ENCODE measurements around the gene TIMM23. TPM values are rescaled to one million over a fixed set of nuclear protein-coding genes. Genes with fewer than 3 reads are reported as not detected.
"Not testable (repeated sequence)": the region's sequence is repeated elsewhere in the genome, so short reads cannot be mapped to it uniquely, and the experiment has no call there.

TIMM23 gene
- total and polyA plus RNA-seq, 4 donors = 41.8 to 66.8 (median 42.7) TPM

DNA sequence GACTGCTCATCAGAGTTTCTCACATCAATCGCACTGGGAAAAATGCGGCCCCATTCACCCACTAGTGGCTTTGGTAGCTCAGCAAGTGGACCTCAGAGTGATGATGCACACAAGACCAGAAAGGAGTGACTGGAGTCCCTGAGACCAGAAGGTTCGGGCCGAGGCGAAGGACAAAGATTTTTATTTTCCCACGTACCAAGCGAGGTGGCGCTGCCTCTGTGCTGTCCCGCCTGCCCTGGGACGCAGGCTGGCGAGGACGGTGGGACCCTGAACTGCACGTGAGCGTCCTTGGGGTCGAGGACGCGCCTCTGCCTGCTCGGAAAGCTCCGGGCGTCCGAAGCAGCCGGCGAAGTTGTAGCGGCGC is 565 bp upstream of the TIMM23 start:
- not testable (repeated sequence) for H3K27me3 ChIP-seq (ENCODE audit: control insufficient read depth in 4 of 4, insufficient read depth in 4 of 4, low read length in 3 of 4); H3K9me3 ChIP-seq (ENCODE audit: control insufficient read depth in 4 of 4, low read length in 3 of 4); DNase-seq (ENCODE audit: low spot score); H3K36me3 ChIP-seq (ENCODE audit: control insufficient read depth in 4 of 4, insufficient read depth in 3 of 4, low read depth in 1 of 4, low read length in 3 of 4)
- H3K27ac ChIP-seq (ENCODE audit: low read depth in 1 of 2, low read length in 2 of 2) = peak overlapping the region in 1 of 2 donors; percentile 66
- H3K9ac ChIP-seq (ENCODE audit: low read depth in 1 of 2, low read length in 2 of 2) = peak overlapping the region in 1 of 2 donors; percentile 50
- WGBS = under 1% methylated on average over 25 of the region's 25 CpGs
- H3K4me3 ChIP-seq (ENCODE audit: low read depth in 1 of 3, low read length in 3 of 3) = peak overlapping the region; percentile 66 to 76 (median 74)
- H3K4me1 ChIP-seq (ENCODE audit: control insufficient read depth in 4 of 4, insufficient read depth in 4 of 4, low read length in 3 of 4) = peaks cover 7 to 20% (median 16%) of the 10 kb centered on the region in 4 donors

DNA sequence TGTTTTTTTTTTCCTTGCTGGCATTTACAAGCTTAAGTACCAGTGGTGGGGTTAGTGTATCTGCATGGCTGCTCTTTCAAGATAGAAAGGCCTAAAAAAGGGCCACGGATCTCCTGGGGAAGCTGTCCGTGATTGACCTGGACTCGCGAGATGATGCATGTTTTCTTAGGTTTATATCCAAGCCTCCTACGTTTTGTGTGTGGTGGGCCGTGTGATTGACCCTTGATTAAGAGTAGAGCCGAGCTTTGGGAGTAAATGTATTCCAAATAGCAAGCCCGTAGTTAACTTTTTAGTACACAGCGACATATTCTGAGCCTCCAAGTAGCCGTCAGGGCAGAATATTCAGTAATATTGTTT is 502 bp downstream of the TIMM23 start:
- not testable (repeated sequence) for DNase-seq (ENCODE audit: low spot score); H3K27me3 ChIP-seq (ENCODE audit: control insufficient read depth in 4 of 4, insufficient read depth in 4 of 4, low read length in 3 of 4); H3K36me3 ChIP-seq (ENCODE audit: control insufficient read depth in 4 of 4, insufficient read depth in 3 of 4, low read depth in 1 of 4, low read length in 3 of 4); H3K9me3 ChIP-seq (ENCODE audit: control insufficient read depth in 4 of 4, low read length in 3 of 4)
- Histone ChIP-seq H3K4me3 (ENCODE audit: low read depth in 1 of 3, low read length in 3 of 3) (peak overlapping the region; percentile 66 to 76 (median 74)), H3K4me1 (ENCODE audit: control insufficient read depth in 4 of 4, insufficient read depth in 4 of 4, low read length in 3 of 4) (peaks cover 7 to 20% (median 16%) of the 10 kb centered on the region in 4 donors), H3K27ac (ENCODE audit: low read depth in 1 of 2, low read length in 2 of 2) (peak overlapping the region; percentile 60 to 66), H3K9ac (ENCODE audit: low read depth in 1 of 2, low read length in 2 of 2) (peak overlapping the region; percentile 50 to 90)
- 0% methylated on average over 10 of the region's 10 CpGs for WGBS

DNA sequence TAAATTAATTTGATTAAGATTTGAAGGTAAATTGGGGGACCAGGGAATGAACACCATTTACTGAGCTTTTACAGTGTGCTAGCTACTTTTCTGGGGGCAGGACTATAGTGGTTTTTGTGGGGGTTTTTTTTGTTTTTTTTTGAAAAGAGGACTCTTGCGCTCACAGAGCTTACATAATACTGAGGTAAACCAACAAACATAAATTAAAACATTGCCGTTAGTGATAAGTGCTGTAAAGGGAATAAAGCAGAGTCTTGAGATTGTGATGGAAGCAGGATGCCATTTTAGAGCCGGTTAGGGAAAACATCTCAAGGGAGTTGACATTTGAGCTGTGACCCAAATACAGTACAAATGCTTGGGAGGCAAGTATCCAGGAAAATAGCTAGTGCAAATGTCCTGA is 1.8 kb downstream of the TIMM23 start:
- H3K9ac ChIP-seq (ENCODE audit: low read depth in 1 of 2, low read length in 2 of 2); H3K4me3 ChIP-seq (ENCODE audit: low read depth in 1 of 3, low read length in 3 of 3); DNase-seq (ENCODE audit: low spot score): not testable (repeated sequence)

GRCh38 chr10:45978554-45978953 is 6.3 kb downstream of the TIMM23 start:
- H3K4me1 ChIP-seq (ENCODE audit: control insufficient read depth in 4 of 4, insufficient read depth in 4 of 4, low read length in 3 of 4); DNase-seq (ENCODE audit: low spot score); H3K27ac ChIP-seq (ENCODE audit: low read depth in 1 of 2, low read length in 2 of 2); H3K4me3 ChIP-seq (ENCODE audit: low read depth in 1 of 3, low read length in 3 of 3); H3K9ac ChIP-seq (ENCODE audit: low read depth in 1 of 2, low read length in 2 of 2); H3K27me3 ChIP-seq (ENCODE audit: control insufficient read depth in 4 of 4, insufficient read depth in 4 of 4, low read length in 3 of 4); H3K9me3 ChIP-seq (ENCODE audit: control insufficient read depth in 4 of 4, low read length in 3 of 4); H3K36me3 ChIP-seq (ENCODE audit: control insufficient read depth in 4 of 4, insufficient read depth in 3 of 4, low read depth in 1 of 4, low read length in 3 of 4): not testable (repeated sequence)
- WGBS = 95% methylated on average over 1 of the region's 2 CpGs

More for the DNA sequence above, 1.8 kb downstream of the TIMM23 start:
- not testable (repeated sequence) for H3K9me3 ChIP-seq (ENCODE audit: control insufficient read depth in 4 of 4, low read length in 3 of 4); H3K27me3 ChIP-seq (ENCODE audit: control insufficient read depth in 4 of 4, insufficient read depth in 4 of 4, low read length in 3 of 4); H3K36me3 ChIP-seq (ENCODE audit: control insufficient read depth in 4 of 4, insufficient read depth in 3 of 4, low read depth in 1 of 4, low read length in 3 of 4); H3K27ac ChIP-seq (ENCODE audit: low read depth in 1 of 2, low read length in 2 of 2)
- 48% methylated on average over 3 of the region's 3 CpGs for WGBS
- H3K4me1 ChIP-seq (ENCODE audit: control insufficient read depth in 4 of 4, insufficient read depth in 4 of 4, low read length in 3 of 4) = peaks cover 7 to 20% (median 16%) of the 10 kb centered on the region in 4 donors

DNA sequence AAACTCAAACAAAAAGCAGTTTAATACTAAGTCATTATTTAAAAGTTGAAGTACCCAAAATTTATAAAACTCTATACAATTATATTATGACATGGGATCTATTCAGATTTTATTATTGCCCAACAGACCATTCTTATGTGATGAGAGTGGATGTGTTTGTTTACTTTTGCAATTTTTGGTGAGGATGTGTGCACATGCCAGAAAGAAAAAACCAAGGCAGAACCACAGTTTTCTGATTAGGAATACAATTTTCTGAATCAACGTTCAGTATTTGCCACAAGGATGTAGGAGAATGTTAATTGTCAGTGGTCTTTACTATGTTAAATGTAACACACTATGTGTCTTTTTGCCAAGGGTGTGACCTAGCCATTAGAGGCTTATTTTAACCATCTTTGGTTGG is 9.1 kb downstream of the TIMM23 start:
- H3K36me3 ChIP-seq (ENCODE audit: control insufficient read depth in 4 of 4, insufficient read depth in 3 of 4, low read depth in 1 of 4, low read length in 3 of 4); H3K4me3 ChIP-seq (ENCODE audit: low read depth in 1 of 3, low read length in 3 of 3); H3K9ac ChIP-seq (ENCODE audit: low read depth in 1 of 2, low read length in 2 of 2); H3K27ac ChIP-seq (ENCODE audit: low read depth in 1 of 2, low read length in 2 of 2); DNase-seq (ENCODE audit: low spot score); H3K4me1 ChIP-seq (ENCODE audit: control insufficient read depth in 4 of 4, insufficient read depth in 4 of 4, low read length in 3 of 4); H3K9me3 ChIP-seq (ENCODE audit: control insufficient read depth in 4 of 4, low read length in 3 of 4); H3K27me3 ChIP-seq (ENCODE audit: control insufficient read depth in 4 of 4, insufficient read depth in 4 of 4, low read length in 3 of 4): not testable (repeated sequence)
- 65% methylated on average over 1 of the region's 1 CpG for WGBS

DNA sequence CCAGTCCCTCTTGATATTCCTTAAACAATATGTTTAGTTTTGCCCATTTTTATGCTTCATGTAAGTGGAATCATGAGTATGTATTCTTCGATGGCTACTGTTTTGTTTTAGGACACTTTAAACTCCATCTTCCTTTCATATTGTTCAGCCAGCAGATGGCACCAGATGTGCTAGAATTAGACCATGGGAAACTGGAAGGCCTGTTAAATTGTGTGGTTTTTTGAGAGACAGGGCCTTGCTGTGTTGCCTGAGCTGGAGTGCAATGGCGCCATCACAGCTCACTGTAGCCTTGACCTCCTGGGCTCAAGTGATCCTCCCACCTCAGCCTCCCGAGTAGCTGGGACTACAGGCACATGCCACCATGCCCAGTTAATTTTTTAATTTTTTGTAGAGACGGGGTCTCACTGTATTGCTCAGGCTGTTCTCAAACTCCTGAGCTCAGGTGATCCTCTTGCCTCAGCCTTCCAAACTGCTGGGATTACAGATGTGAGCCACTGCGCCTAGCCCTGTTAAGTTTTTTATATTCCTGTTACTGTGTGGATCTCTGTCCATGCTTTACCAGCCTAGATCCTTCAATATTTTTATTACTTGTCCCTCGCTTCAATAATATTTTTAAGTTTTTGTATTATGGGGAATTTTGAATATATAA is 11.4 kb downstream of the TIMM23 start:
- peak; percentile 54 for DNase-seq (ENCODE audit: low spot score)
- peak; percentile 70 to 76 for TF ChIP-seq RAD21 (IDR thresholded peaks at IDR 0.05)
- TF ChIP-seq CTCF (IDR thresholded peaks at IDR 0.05; ENCODE audit: low read depth, low read length, missing input control) = peak; percentile 45
- H3K9me3 ChIP-seq (ENCODE audit: control insufficient read depth in 4 of 4, low read length in 3 of 4); H3K27me3 ChIP-seq (ENCODE audit: control insufficient read depth in 4 of 4, insufficient read depth in 4 of 4, low read length in 3 of 4); H3K36me3 ChIP-seq (ENCODE audit: control insufficient read depth in 4 of 4, insufficient read depth in 3 of 4, low read depth in 1 of 4, low read length in 3 of 4); H3K9ac ChIP-seq (ENCODE audit: low read depth in 1 of 2, low read length in 2 of 2); H3K4me3 ChIP-seq (ENCODE audit: low read depth in 1 of 3, low read length in 3 of 3); H3K27ac ChIP-seq (ENCODE audit: low read depth in 1 of 2, low read length in 2 of 2): not testable (repeated sequence)
- H3K4me1 ChIP-seq (ENCODE audit: control insufficient read depth in 4 of 4, insufficient read depth in 4 of 4, low read length in 3 of 4) = peaks cover 0 to 14% (median 11%) of the 10 kb centered on the region in 4 donors
- 49% methylated on average over 5 of the region's 6 CpGs for WGBS

GRCh38 chr10:45984473-45984872 is 12.2 kb downstream of the TIMM23 start:
- not testable (repeated sequence) for H3K4me3 ChIP-seq (ENCODE audit: low read depth in 1 of 3, low read length in 3 of 3); H3K27me3 ChIP-seq (ENCODE audit: control insufficient read depth in 4 of 4, insufficient read depth in 4 of 4, low read length in 3 of 4); H3K9me3 ChIP-seq (ENCODE audit: control insufficient read depth in 4 of 4, low read length in 3 of 4); DNase-seq (ENCODE audit: low spot score); H3K27ac ChIP-seq (ENCODE audit: low read depth in 1 of 2, low read length in 2 of 2); H3K36me3 ChIP-seq (ENCODE audit: control insufficient read depth in 4 of 4, insufficient read depth in 3 of 4, low read depth in 1 of 4, low read length in 3 of 4); H3K9ac ChIP-seq (ENCODE audit: low read depth in 1 of 2, low read length in 2 of 2)
- peaks cover 0 to 14% (median 11%) of the 10 kb centered on the region in 4 donors for H3K4me1 ChIP-seq (ENCODE audit: control insufficient read depth in 4 of 4, insufficient read depth in 4 of 4, low read length in 3 of 4)
- 59% methylated on average over 2 of the region's 2 CpGs for WGBS
